ENCODE measurements around the gene HOXB4.

- no peak for TF ChIP-seq GABPB1 (CRISPR knock-in tag; IDR thresholded peaks at IDR 0.05)
- TF ChIP-seq CTCF (IDR thresholded peaks at IDR 0.05): no peak
- TF ChIP-seq NR3C1 (CRISPR knock-in tag; conservative IDR thresholded peaks at IDR 0.05; ENCODE audit: low read depth): no peak
- TF ChIP-seq TEAD4 (CRISPR knock-in tag; IDR thresholded peaks at IDR 0.05): no peak
- TF ChIP-seq CREB1 (CRISPR knock-in tag; IDR thresholded peaks at IDR 0.05): no peak
- no peak for TF ChIP-seq ETV6 (CRISPR knock-in tag; IDR thresholded peaks at IDR 0.05)
- no peak for TF ChIP-seq CREM (CRISPR knock-in tag; IDR thresholded peaks at IDR 0.05)
- TF ChIP-seq, protein P1, sequence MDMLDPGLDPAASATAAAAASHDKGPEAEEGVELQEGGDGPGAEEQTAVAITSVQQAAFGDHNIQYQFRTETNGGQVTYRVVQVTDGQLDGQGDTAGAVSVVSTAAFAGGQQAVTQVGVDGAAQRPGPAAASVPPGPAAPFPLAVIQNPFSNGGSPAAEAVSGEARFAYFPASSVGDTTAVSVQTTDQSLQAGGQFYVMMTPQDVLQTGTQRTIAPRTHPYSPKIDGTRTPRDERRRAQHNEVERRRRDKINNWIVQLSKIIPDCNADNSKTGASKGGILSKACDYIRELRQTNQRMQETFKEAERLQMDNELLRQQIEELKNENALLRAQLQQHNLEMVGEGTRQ (CRISPR knock-in tag; IDR thresholded peaks at IDR 0.05): no peak
- no peak for TF ChIP-seq ZNF317 (CRISPR knock-in tag; IDR thresholded peaks at IDR 0.05; ENCODE audit: borderline replicate concordance, low read depth)
- TF ChIP-seq, protein P2, sequence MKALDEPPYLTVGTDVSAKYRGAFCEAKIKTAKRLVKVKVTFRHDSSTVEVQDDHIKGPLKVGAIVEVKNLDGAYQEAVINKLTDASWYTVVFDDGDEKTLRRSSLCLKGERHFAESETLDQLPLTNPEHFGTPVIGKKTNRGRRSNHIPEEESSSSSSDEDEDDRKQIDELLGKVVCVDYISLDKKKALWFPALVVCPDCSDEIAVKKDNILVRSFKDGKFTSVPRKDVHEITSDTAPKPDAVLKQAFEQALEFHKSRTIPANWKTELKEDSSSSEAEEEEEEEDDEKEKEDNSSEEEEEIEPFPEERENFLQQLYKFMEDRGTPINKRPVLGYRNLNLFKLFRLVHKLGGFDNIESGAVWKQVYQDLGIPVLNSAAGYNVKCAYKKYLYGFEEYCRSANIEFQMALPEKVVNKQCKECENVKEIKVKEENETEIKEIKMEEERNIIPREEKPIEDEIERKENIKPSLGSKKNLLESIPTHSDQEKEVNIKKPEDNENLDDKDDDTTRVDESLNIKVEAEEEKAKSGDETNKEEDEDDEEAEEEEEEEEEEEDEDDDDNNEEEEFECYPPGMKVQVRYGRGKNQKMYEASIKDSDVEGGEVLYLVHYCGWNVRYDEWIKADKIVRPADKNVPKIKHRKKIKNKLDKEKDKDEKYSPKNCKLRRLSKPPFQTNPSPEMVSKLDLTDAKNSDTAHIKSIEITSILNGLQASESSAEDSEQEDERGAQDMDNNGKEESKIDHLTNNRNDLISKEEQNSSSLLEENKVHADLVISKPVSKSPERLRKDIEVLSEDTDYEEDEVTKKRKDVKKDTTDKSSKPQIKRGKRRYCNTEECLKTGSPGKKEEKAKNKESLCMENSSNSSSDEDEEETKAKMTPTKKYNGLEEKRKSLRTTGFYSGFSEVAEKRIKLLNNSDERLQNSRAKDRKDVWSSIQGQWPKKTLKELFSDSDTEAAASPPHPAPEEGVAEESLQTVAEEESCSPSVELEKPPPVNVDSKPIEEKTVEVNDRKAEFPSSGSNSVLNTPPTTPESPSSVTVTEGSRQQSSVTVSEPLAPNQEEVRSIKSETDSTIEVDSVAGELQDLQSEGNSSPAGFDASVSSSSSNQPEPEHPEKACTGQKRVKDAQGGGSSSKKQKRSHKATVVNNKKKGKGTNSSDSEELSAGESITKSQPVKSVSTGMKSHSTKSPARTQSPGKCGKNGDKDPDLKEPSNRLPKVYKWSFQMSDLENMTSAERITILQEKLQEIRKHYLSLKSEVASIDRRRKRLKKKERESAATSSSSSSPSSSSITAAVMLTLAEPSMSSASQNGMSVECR (CRISPR knock-in tag; IDR thresholded peaks at IDR 0.05; ENCODE audit: borderline replicate concordance): no peak
Observed at GRCh38 chr17:48612854-48613691, 34.9 kb upstream of the HOXB4 start.
